Muscle of leg (tissue), 11 donors: Measurements from ENCODE around the gene GPT2. TPM values are rescaled to one million over a fixed set of nuclear protein-coding genes. Genes with fewer than 3 reads are reported as not detected.

ENCODE experiments used
- DNase-seq: peaks from one replicate; pipeline ENCODE4 v3.0.0; 2013
- H3K27ac ChIP-seq: one replicate; pipeline ENCODE4 v1.5.1; 2013; ENCODE audit warnings: mild to moderate bottlenecking, low read length, control low read depth
- H3K27me3 ChIP-seq: one replicate; pipeline ENCODE4 v1.6.1; 2013; ENCODE audit warnings: low read length; ENCODE audit not compliant: control insufficient read depth, insufficient read depth
- H3K36me3 ChIP-seq: one replicate; pipeline ENCODE4 v1.6.1; 2013; ENCODE audit warnings: low read length; ENCODE audit not compliant: control insufficient read depth, insufficient read depth
- H3K4me1 ChIP-seq: one replicate; pipeline ENCODE4 v1.6.1; 2013; ENCODE audit warnings: low read length; ENCODE audit not compliant: control insufficient read depth, insufficient read depth
- H3K4me3 ChIP-seq: one replicate; pipeline ENCODE4 v1.5.1; 2013; ENCODE audit warnings: low read length, control low read depth
- H3K9me3 ChIP-seq: replicated peaks from 2 replicates; pipeline ENCODE4 v1.6.1; 2013; ENCODE audit warnings: low read depth, low read length; ENCODE audit not compliant: control insufficient read depth
- WGBS: methylation state at CpG from one replicate; pipeline ENCODE4 v1.1.5; 2013; ENCODE audit warnings: missing lambda C conversion rate; ENCODE audit not compliant: insufficient coverage; 5-methylcytosine and 5-hydroxymethylcytosine counted together
- polyA plus RNA-seq, 8 donors: library from polyadenylated mRNA; unstranded; fragments of 120-200 nt; gene quantifications; one replicate each; pipeline versions ENCODE4 v1.2.1 to v1.2.3, GENCODE V29; 2013; ENCODE audit warnings: inconsistent platforms in 1 of 8, low replicate concordance in 1 of 8; ENCODE audit not compliant: insufficient read length in 8 of 8, insufficient read depth in 1 of 8
- total RNA-seq: library from RNA; stranded (reverse); fragments of 120-200 nt; gene quantifications from one replicate; pipeline ENCODE4 v1.2.4, GENCODE V29; 2013

Gene GPT2
- total and polyA plus RNA-seq, 9 donors, result 18.9 to 37.5 (median 26.9) TPM

GRCh38 chr16:46920402-46921068, 36.4 kb downstream of the GPT2 start:
- Histone ChIP-seq H3K4me3 (no peak overlapping the region), H3K36me3 (peaks cover 62% of the 10 kb centered on the region), H3K9me3 (no peaks in the 10 kb centered on the region), H3K27ac (no peak overlapping the region), H3K4me1 (peaks cover 11% of the 10 kb centered on the region), H3K27me3 (no peaks in the 10 kb centered on the region)
- no peak for DNase-seq
- WGBS, result 79% methylated on average over 8 of the region's 9 CpGs

- H3K27me3 ChIP-seq, result no peaks in the 10 kb centered on the region
- H3K9me3 ChIP-seq, result no peaks in the 10 kb centered on the region
- peaks cover 11% of the 10 kb centered on the region for H3K4me1 ChIP-seq
- peaks cover 61% of the 10 kb centered on the region for H3K36me3 ChIP-seq
- 86% methylated on average over 6 of the region's 10 CpGs for WGBS
- no peak overlapping the region for H3K4me3 ChIP-seq
- no peak overlapping the region for H3K27ac ChIP-seq
- no peak for DNase-seq
These were observed 38.1 kb downstream of the GPT2 start for GRCh38 chr16:46922239-46922638.

- Histone ChIP-seq H3K36me3 (peaks cover 57% of the 10 kb centered on the region), H3K27me3 (no peaks in the 10 kb centered on the region), H3K27ac (no peak overlapping the region), H3K4me1 (peaks cover 11% of the 10 kb centered on the region), H3K4me3 (no peak overlapping the region), H3K9me3 (no peaks in the 10 kb centered on the region)
- 86% methylated on average over 17 of the region's 19 CpGs for WGBS
- DNase-seq, result no peak
These were observed 39.5 kb downstream of the GPT2 start for GRCh38 chr16:46923513-46924295.

GRCh38 chr16:46924402-46924801, 40.2 kb downstream of the GPT2 start:
- peaks cover 58% of the 10 kb centered on the region for H3K36me3 ChIP-seq
- no peaks in the 10 kb centered on the region for H3K27me3 ChIP-seq
- H3K4me3 ChIP-seq, result no peak overlapping the region
- H3K4me1 ChIP-seq, result peaks cover 11% of the 10 kb centered on the region
- WGBS, result 93% methylated on average over 4 of the region's 6 CpGs
- H3K27ac ChIP-seq, result no peak overlapping the region
- DNase-seq, result no peak
- no peaks in the 10 kb centered on the region for H3K9me3 ChIP-seq

DNA sequence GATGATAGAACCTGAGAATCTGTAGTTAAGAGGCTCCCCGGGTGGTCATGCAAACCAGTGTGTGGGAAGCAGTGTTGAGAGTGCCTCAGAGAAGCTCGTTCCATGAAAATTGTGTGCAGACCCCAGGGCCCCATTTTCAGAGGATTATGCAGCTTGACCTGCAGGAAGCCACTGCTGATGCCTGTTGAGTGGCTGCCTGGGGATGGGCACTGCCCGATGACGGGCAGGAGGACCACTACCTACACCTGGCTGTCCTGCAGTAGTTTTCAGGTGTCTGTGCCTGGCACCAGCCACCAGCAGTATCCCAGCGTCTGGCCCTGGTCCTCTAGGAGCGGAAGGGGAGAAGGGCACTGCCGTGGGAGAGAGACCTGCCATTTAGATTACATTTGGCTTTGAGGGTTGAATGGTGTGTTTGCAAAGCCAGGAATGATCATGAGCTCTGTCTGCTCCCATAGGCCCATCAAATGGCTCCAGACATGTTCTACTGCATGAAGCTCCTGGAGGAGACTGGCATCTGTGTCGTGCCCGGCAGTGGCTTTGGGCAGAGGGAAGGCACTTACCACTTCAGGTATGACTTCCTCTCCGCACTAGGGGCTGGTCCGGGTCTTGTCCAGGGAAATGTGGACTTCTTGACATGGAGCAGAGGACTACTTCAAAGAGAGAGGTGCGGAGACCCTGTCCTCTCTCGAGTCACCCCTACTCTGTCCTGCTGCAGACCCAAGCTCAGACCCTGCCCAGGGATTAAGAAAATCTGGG, 42.5 kb downstream of the GPT2 start:
- peaks cover 11% of the 10 kb centered on the region for H3K4me1 ChIP-seq
- no peak overlapping the region for H3K4me3 ChIP-seq
- DNase-seq, result no peak
- H3K9me3 ChIP-seq, result no peaks in the 10 kb centered on the region
- H3K27me3 ChIP-seq, result no peaks in the 10 kb centered on the region
- no peak overlapping the region for H3K27ac ChIP-seq
- 90% methylated on average over 9 of the region's 13 CpGs for WGBS
- peaks cover 67% of the 10 kb centered on the region for H3K36me3 ChIP-seq

DNA sequence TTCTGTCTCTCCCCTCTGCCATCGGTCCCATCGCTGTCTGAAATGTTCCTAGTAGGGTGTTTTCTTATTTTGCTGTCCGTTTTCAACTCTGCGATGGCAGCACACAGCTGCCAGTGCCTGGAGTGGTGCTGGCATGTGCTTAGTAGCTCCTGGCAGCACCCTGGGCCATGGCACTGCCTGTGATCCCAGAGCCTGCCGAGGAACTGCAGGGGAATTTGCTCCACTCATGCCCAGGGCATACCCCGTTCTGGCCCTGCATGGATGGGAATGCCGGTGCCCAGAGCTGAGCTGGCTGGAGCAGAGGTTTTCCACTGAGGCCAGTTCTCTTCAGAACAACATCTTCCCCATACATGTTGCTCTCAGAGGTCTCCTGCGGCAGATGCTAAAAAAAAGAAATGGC, 43.1 kb downstream of the GPT2 start:
- Histone ChIP-seq H3K36me3 (peaks cover 61% of the 10 kb centered on the region), H3K4me1 (peaks cover 11% of the 10 kb centered on the region), H3K9me3 (no peaks in the 10 kb centered on the region), H3K27me3 (no peaks in the 10 kb centered on the region), H3K27ac (no peak overlapping the region), H3K4me3 (no peak overlapping the region)
- 95% methylated on average over 2 of the region's 8 CpGs for WGBS
- DNase-seq, result no peak

DNA sequence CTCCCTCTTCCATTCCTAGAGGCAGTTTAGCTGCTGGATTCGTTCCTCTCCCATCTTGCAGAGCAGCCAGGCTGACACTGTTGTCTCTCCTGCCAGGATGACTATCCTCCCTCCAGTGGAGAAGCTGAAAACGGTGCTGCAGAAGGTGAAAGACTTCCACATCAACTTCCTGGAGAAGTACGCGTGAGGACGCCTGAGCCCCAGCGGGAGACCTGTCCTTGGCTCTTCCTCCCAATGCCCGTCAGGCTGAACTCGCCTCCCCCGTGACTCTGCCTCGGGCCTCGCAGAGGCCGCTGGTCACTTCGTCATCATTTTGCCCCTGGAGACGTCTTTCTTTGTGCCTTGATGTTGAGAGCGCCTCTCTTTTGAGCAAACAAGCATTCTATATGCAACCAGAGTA, 44.6 kb downstream of the GPT2 start:
- no peaks in the 10 kb centered on the region for H3K9me3 ChIP-seq
- 86% methylated on average over 13 of the region's 15 CpGs for WGBS
- H3K27ac ChIP-seq, result no peak overlapping the region
- H3K27me3 ChIP-seq, result no peaks in the 10 kb centered on the region
- H3K36me3 ChIP-seq, result peaks cover 51% of the 10 kb centered on the region
- DNase-seq, result no peak
- H3K4me1 ChIP-seq, result peaks cover 6% of the 10 kb centered on the region
- no peak overlapping the region for H3K4me3 ChIP-seq

GRCh38 chr16:46929378-46930332, 45.5 kb downstream of the GPT2 start:
- DNase-seq, result peak; percentile 35
- WGBS, result 61% methylated on average over 30 of the region's 43 CpGs
- Histone ChIP-seq H3K4me3 (no peak overlapping the region), H3K27ac (no peak overlapping the region), H3K27me3 (no peaks in the 10 kb centered on the region), H3K9me3 (no peaks in the 10 kb centered on the region), H3K4me1 (no peaks in the 10 kb centered on the region), H3K36me3 (peaks cover 44% of the 10 kb centered on the region)

GRCh38 chr16:46930861-46931260, 46.7 kb downstream of the GPT2 start:
- Histone ChIP-seq H3K4me1 (no peaks in the 10 kb centered on the region), H3K27ac (no peak overlapping the region), H3K9me3 (no peaks in the 10 kb centered on the region), H3K36me3 (peaks cover 34% of the 10 kb centered on the region), H3K4me3 (no peak overlapping the region), H3K27me3 (no peaks in the 10 kb centered on the region)
- DNase-seq, result no peak
- 95% methylated on average over 6 of the region's 8 CpGs for WGBS
